Activated T-helper 1 cell treated with anti-CD3 and anti-CD28 coated beads, Interleukin-12 subunit alpha, Interleukin-12 subunit beta, Interleukin-2, Interleukin-4 antibody, amounts not matched to agents 30 ng/mL and 10 ng/mL and 1 ng/mL, durations not matched to agents 14 hours and 24 hours and 36 hours (primary cell): ENCODE measurements around the gene AJM1. TPM values are rescaled to one million over a fixed set of nuclear protein-coding genes. Genes with fewer than 3 reads are reported as not detected.
"Not testable (repeated sequence)": the region's sequence is repeated elsewhere in the genome, so short reads cannot be mapped to it uniquely, and the experiment has no call there.

Source experiments
- DNase-seq: peaks from one replicate; pipeline ENCODE4 v3.0.0; 2021; ENCODE audit warnings: low spot score
- H3K27ac Mint-ChIP-seq: one replicate; pipeline ENCODE4 v1.8.0; 2021; ENCODE audit warnings: mild to moderate bottlenecking, mixed read lengths
- H3K27me3 Mint-ChIP-seq: one replicate; pipeline ENCODE4 v1.8.0; 2022; ENCODE audit warnings: mild to moderate bottlenecking, moderate library complexity, mixed read lengths; ENCODE audit not compliant: insufficient read depth
- H3K36me3 Mint-ChIP-seq: one replicate; pipeline ENCODE4 v1.8.0; 2021; ENCODE audit warnings: low read depth, mixed read lengths
- H3K4me1 Mint-ChIP-seq: one replicate; pipeline ENCODE4 v1.8.0; 2021; ENCODE audit warnings: low read depth, mixed read lengths
- H3K4me3 Mint-ChIP-seq: one replicate; pipeline ENCODE4 v1.8.0; 2021; ENCODE audit warnings: mild to moderate bottlenecking, moderate library complexity, mixed read lengths
- H3K9me3 Mint-ChIP-seq: one replicate; pipeline ENCODE4 v1.8.0; 2021; ENCODE audit warnings: mixed read lengths
- intact Hi-C: fragments of 100-400 bp; cut with micrococcal nuclease; formaldehyde crosslinking; loops from one replicate; pipeline ENCODE4 v1.15.1; 2024
- total RNA-seq: library from RNA; stranded (reverse); gene quantifications from 2 replicates; pipeline ENCODE4 v1.2.3, GENCODE V29; 2022

The AJM1 gene
- total RNA-seq, 1 donor from 2014 or later = 5.8 TPM

DNA sequence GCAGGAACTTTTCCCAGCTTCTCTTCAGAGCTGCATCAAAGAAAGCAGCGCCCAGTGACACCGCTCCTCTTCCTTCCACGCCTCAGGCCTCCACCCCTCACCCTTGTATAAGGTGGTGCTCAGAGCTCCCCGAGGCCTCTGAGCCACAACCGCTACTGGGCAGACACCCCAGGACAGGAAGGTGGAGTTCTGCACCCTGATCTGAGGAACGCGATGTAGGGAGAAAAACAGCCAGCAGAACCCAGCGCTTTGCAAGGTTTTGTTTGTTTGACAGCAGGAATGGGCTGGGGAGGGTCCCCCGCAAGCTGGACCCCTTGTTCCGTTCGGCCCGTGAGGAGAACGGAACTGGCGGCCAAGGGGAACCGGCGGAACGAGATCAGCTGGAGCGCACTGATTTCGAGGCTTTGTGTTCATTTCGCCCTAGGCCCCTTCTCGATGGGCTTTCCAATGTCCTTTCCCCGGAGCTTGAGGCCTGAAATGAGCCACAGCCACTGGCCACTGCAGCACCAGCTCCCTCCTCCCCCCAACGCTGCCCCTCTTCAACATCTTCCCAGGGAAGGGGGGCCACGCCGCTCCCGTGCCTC is 19.7 kb downstream of the AJM1 start:
- Mint-ChIP-seq H3K4me1 (peaks cover 10% of the 10 kb centered on the region), H3K4me3 (no peak overlapping the region), H3K27ac (no peak overlapping the region), H3K36me3 (peaks cover 16% of the 10 kb centered on the region), H3K27me3 (no peaks in the 10 kb centered on the region), H3K9me3 (no peaks in the 10 kb centered on the region)
- no peak for DNase-seq
- intact Hi-C loops = no loop called here

DNA sequence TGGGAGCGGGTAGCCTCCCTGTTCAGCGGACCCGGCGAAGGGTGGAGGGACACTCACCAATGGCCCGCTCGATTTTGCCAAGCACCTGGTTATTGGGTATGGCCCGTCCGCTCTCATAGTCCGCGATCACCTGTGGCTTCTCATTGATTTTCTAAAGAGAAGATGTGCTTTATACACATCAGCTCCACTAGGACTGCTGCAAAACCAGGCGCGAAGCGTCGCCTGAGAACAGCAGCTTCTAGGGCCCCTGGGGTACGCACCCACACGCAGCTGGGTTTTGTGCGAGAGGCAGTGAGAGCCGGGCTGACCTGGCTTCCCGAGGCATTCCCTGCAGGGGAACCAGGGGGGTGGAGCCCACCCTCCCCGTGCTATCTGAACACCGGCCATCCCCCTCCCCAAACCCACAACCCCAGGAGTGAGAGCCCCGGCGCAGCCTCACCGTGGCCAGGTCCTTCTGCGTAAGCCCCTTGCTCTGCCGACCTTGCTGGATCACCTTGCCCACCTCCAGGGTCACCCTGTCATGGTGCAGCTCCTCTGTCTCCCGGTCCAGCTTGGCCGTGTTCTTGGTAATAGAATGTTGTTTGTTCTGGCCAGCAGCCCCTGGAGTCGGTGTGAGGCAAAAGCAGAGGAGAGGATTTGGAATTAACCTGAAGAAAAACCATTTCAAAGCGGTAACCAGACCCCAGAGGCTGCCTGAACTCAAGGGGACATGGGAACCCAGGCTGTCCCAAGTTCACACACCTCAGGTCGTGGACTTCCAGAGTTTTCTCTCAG is 20.8 kb downstream of the AJM1 start:
- H3K27ac Mint-ChIP-seq = no peak overlapping the region
- peaks cover 16% of the 10 kb centered on the region for H3K36me3 Mint-ChIP-seq
- H3K27me3 Mint-ChIP-seq = no peaks in the 10 kb centered on the region
- DNase-seq = no peak
- no peaks in the 10 kb centered on the region for H3K9me3 Mint-ChIP-seq
- peaks cover 10% of the 10 kb centered on the region for H3K4me1 Mint-ChIP-seq
- intact Hi-C loops = no loop called here
- peak overlapping the region; percentile 11 for H3K4me3 Mint-ChIP-seq

DNA sequence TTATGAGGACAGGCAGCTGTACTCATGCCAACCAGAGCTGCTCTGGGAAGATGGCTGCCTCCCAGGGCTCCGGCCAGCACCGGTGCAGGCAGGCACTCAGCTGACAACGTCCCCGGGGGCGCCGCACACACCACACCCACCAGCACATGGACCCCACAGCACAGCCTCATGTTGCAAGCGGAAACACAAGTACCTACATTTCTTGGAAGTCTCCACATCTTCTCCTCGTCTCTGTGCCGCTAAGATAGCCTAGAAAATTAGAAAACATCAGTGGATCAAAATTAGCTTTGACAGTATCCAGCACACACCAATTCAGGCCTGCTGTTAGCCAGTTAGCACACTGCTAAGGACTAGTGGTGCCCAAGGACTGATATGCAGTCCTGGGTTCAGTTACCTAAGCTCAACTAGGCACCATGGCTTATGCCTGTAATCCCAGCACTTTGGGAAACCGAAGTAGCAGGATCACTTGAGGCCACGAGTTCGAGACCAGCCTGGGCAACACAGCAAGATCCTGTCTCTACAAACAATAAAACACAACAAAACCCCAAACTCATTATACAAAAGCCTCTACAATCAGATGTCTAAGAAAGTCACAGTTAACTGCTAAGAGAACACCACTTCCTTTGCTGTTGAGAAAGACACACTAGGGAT is 21.5 kb downstream of the AJM1 start:
- peak overlapping the region; percentile 33 for H3K4me3 Mint-ChIP-seq
- H3K36me3 Mint-ChIP-seq = peaks cover 17% of the 10 kb centered on the region
- no peaks in the 10 kb centered on the region for H3K9me3 Mint-ChIP-seq
- no peak for DNase-seq
- intact Hi-C loops = no loop called here
- no peaks in the 10 kb centered on the region for H3K27me3 Mint-ChIP-seq
- H3K4me1 Mint-ChIP-seq = peaks cover 10% of the 10 kb centered on the region
- peak overlapping the region; percentile 22 for H3K27ac Mint-ChIP-seq

DNA sequence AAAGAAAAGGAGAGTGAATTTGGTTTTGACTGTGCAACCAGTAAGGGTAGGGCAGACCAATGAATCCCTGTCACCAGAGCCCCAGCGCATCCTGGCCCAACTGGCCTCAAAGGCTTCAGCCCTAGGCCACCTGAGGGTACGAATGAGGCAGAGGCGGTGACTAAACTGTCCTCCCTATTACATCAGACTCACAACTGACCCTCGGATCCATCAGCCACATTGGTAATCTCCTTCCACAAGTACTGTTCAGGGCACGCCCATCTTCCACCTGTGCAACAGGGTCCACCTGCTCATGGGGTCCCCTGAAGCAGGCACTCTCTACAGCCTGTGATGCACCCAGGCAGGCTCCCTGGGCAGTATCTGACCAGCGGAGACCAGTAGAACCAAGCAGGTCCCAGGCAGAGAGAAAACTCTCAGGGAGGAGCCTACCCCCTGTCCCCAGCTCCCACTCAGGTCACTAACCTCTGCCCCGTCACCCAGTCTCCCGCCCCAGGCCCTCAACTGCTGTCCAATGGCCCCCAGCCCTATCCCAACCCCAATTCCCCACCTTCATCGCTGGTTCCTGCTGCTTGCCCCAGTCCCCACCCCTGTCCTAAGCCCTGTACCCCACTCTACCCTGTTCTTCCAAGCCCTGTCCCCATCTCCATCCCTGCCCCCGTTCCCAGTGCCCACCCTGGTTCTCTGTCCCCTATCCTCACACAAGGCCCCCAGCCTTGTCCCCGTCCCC is 22.9 kb downstream of the AJM1 start:
- Mint-ChIP-seq H3K4me1 (peaks cover 10% of the 10 kb centered on the region), H3K27ac (peak overlapping the region; percentile 82), H3K27me3 (no peaks in the 10 kb centered on the region), H3K4me3 (peak overlapping the region; percentile 89), H3K9me3 (no peaks in the 10 kb centered on the region), H3K36me3 (peaks cover 22% of the 10 kb centered on the region)
- DNase-seq = no peak
- intact Hi-C loops = no loop called here

DNA sequence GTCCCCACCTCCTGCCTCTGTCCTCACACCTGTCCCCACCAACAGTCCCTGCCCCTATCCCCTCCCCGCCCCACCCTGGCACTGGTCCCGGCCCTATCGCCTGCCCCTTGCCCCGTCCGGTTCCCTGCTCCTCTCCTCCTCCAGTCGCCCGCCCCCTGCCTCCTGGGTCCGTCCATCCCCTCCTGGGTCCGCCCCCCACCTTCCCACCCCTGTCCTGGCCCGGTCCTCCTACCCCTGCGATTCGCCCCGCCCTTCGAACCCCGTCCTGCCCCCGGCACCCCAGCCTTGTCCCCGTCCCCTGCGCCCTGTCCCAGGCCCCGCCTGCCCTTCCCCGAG is 23.5 kb downstream of the AJM1 start:
- Mint-ChIP-seq H3K4me3 (peak overlapping the region; percentile 89), H3K27me3 (no peaks in the 10 kb centered on the region), H3K4me1 (peaks cover 10% of the 10 kb centered on the region), H3K36me3 (peaks cover 19% of the 10 kb centered on the region), H3K9me3 (no peaks in the 10 kb centered on the region), H3K27ac (peak overlapping the region; percentile 82)
- DNase-seq = no peak
- intact Hi-C loops = loop anchor here (1.0 kb wide), 7 partner anchors 16 to 358 kb away; partner anchors contain the start of genes PHPT1 and TRAF2

DNA sequence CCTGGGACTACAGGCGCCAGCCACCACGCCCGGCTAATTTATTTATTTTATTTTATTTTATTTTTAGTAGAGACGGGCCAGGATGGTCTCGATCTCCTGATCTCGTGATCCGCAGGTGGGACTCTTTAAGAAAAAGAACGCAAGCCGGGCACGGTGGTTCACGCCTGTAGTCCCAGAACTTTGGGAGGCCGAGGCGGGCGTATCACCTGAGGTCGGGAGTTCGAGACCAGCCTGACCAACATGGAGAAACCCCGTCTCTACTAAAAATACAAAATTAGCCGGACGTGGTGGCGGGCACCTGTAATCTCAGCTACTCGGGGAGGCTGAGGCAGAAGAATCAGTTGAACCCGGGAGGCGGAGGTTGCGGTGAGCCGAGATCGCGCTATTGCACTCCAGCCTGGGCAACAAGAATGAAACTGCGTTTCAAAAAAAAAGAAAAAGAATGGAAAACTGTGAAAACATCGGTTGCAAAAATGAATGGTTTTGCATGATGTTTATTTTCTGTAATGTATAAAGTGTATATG is 24.7 kb downstream of the AJM1 start:
- peaks cover 16% of the 10 kb centered on the region for H3K36me3 Mint-ChIP-seq
- H3K27ac Mint-ChIP-seq = peak overlapping the region; percentile 79
- peak overlapping the region; percentile 74 for H3K4me3 Mint-ChIP-seq
- not testable (repeated sequence) for H3K9me3 Mint-ChIP-seq, DNase-seq, H3K27me3 Mint-ChIP-seq
- H3K4me1 Mint-ChIP-seq = peaks cover 10% of the 10 kb centered on the region
- intact Hi-C loops = loop anchor here (1.0 kb wide), 7 partner anchors 15 to 356 kb away; partner anchors contain the start of genes PHPT1 and TRAF2

DNA sequence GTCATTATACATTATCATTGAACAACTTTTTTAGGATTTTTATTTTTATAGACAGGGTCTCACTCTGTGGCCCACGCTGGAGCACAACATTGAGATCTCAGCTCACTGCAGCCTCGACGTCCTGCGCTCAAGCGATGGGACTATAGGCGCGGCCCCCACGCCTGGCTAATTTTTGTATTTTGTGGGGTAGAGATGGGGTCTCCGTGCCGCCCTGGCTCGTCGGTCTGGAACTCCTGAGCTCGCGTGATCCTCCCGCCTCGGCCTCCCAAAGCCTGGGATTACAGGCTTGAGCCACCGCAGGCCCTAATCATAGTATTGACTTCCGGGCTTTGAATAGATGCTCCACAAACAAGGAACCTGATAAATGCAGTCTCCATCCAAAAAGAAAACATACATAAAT is 25.2 kb downstream of the AJM1 start:
- intact Hi-C loops = no loop called here
- Mint-ChIP-seq H3K36me3 (peaks cover 13% of the 10 kb centered on the region), H3K9me3 (no peaks in the 10 kb centered on the region), H3K27ac (peak overlapping the region; percentile 55), H3K27me3 (no peaks in the 10 kb centered on the region), H3K4me3 (peak overlapping the region; percentile 74), H3K4me1 (peaks cover 10% of the 10 kb centered on the region)
- no peak for DNase-seq

DNA sequence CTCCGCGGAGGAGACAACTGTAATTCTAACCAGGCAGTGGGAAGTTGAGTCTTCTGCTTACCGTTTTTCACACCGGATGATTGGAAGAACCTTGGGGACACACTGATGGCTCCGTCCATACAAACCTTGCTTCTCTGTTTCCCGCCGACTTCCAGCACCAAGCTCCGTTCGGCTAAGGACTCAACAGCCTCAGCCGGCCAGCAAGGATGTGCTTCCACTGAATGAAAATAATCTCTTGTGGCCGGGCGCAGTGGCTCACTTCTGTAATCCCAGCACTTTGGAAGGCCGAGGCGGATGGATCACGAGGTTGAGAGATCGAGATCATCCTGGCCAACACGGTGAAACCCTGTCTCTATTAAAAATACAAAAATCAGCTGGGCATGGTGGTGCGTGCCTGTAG is 25.6 kb downstream of the AJM1 start:
- Mint-ChIP-seq H3K4me1 (peaks cover 10% of the 10 kb centered on the region), H3K27me3 (no peaks in the 10 kb centered on the region), H3K36me3 (peaks cover 13% of the 10 kb centered on the region), H3K4me3 (peak overlapping the region; percentile 74), H3K27ac (peak overlapping the region; percentile 55), H3K9me3 (no peaks in the 10 kb centered on the region)
- DNase-seq = no peak
- intact Hi-C loops = no loop called here

DNA sequence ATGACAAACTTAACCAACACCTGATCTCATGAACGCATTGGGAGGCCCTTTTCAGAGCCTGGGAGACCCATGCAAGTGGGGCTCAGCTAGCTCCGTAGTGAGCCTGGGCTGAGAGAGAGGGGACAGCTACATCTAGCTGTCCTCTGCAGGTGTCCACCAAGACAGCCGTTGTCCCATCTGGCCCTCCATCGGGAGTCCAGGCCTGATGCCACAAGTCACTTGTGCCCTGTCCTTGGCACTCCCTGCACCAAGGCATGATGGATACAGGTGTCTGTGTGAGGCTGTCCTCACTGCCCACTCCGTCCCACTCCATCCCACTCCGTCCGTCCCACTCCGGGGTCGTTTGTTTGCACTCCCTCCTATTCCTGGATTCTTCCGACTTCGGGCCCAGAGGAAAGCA is 26.4 kb downstream of the AJM1 start:
- DNase-seq = no peak
- peaks cover 8% of the 10 kb centered on the region for H3K4me1 Mint-ChIP-seq
- peaks cover 10% of the 10 kb centered on the region for H3K36me3 Mint-ChIP-seq
- intact Hi-C loops = no loop called here
- no peak overlapping the region for H3K27ac Mint-ChIP-seq
- no peaks in the 10 kb centered on the region for H3K27me3 Mint-ChIP-seq
- no peaks in the 10 kb centered on the region for H3K9me3 Mint-ChIP-seq
- H3K4me3 Mint-ChIP-seq = peak overlapping the region; percentile 67

DNA sequence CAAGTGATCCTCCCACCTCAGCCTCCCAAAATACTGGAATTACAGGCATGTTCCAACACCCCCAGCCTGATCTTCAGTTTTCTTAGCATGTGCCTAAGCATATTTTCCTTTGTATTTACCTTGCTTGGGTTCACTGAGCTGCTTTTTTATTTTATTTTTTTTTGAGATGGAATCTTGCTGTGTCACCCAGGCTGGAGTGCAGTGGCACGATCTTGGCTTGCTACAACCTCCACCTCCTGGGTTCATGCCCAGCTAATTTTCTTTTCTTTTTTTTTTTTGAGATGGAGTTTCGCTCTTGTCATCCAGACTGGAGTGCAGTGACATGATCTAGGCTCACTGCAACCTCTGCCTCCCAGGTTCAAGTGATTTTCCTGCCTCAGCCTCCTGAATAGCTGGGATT is 27.3 kb downstream of the AJM1 start:
- H3K4me1 Mint-ChIP-seq, H3K4me3 Mint-ChIP-seq, H3K36me3 Mint-ChIP-seq, DNase-seq, H3K9me3 Mint-ChIP-seq, intact Hi-C loops, H3K27me3 Mint-ChIP-seq, H3K27ac Mint-ChIP-seq: not testable (repeated sequence)

DNA sequence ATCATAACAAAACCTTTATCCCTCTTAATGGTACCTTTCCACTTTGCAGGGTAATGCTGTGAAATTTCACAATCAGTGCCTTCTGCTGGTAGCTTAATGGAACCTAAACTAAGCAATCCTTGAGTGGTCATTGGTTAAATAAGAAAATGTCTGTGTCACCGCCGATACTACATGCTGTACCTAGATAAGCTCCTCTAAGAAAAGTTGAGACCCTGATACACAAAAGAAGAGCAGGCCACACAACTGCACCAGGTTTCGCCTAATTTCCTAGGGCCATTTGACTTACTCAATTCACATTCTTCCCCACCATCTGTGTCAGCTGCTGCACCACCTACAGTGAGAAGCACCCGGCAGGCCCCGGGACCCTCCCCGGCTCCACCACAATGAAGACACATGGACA is 32.9 kb downstream of the AJM1 start:
- intact Hi-C loops = no loop called here
- H3K36me3 Mint-ChIP-seq = peaks cover 2% of the 10 kb centered on the region
- H3K4me3 Mint-ChIP-seq = no peak overlapping the region
- no peak overlapping the region for H3K27ac Mint-ChIP-seq
- H3K9me3 Mint-ChIP-seq = no peaks in the 10 kb centered on the region
- DNase-seq = no peak
- peaks cover 8% of the 10 kb centered on the region for H3K4me1 Mint-ChIP-seq
- no peaks in the 10 kb centered on the region for H3K27me3 Mint-ChIP-seq

DNA sequence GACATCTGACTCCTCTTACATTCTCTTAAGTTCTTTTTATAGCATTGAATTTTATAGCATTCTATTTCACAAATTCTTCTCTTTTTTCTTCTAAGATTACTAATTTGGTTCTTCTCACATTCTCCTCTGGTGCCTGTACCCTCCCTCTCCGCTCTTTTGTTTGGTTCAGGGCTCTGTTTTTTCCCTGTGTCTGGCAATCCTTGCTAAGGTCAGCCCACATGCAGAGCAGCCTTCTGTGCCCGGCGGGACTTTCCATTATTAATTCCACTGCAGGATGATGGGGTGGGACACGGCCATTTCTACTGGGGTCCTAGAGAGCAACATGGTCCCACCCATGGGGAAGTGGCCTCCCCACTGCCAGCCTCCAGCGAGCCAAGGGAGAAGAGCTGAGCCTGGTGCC is 34.2 kb downstream of the AJM1 start:
- H3K27ac Mint-ChIP-seq = no peak overlapping the region
- H3K9me3 Mint-ChIP-seq = no peaks in the 10 kb centered on the region
- intact Hi-C loops = no loop called here
- H3K4me3 Mint-ChIP-seq = no peak overlapping the region
- H3K36me3 Mint-ChIP-seq = peaks cover 2% of the 10 kb centered on the region
- H3K27me3 Mint-ChIP-seq = no peaks in the 10 kb centered on the region
- H3K4me1 Mint-ChIP-seq = peaks cover 17% of the 10 kb centered on the region
- DNase-seq = no peak
